A204.1 (cell line): ENCODE measurements around the gene RAD51B.
A peak's percentile ranks its signal among the peaks of the same experiment; 100 is the strongest.

Experiments used
- FAIRE-seq: peaks from 2 replicates; lab custom pipeline; 2012; peaks lifted over from hg19 to GRCh38; lab: Jason Lieb, UNC

RAD51B gene

DNA sequence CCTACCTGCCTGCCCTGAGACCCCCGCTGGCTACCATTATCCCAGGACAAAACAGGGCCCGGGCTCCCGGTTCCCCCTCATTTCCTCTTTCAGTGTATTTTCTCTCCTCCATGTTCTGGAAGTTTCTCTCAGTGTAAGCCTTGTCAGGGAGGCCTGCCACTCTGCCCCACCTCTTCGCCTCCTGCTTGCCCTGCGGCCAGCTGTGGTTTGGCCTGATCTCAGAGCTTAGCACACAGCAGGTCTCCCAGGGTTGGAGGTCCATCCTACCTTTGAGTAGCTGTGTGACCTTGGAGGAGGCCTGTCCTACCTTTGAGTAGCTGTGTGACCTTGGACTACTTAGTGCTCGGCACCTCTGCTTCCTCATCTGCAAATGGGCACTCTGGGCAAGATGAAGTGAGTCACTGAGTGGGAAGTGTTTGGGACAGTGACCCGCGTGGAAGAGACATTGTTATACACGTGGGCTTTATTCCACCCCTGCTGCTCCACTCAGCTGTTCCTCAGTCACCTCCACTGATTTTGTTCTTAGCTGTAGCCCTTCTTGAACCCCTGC is 760.6 kb downstream of the RAD51B start:
- FAIRE-seq = no peak

DNA sequence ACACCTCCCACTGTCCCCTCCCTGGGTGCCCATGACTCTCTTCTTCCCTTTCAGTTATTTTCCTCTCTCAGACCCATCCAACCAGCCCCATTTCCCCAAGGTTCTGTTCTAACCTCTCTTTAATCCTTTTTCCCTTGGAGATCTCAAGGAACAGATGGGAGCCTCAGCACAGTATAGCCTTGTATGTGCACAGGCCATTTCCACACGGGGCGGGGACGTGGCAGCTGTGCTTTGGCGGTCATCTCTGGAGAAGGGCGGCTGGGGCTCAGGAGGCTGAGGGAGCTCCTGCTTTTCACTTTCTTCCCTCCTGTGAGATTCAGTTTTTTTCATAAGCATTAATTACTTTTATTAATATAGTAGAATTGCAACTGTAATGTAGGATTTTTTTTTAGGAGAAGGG is 761.1 kb downstream of the RAD51B start:
- FAIRE-seq = no peak

GRCh38 chr14:68583548-68584280 is 764.1 kb downstream of the RAD51B start:
- no peak for FAIRE-seq

- no peak for FAIRE-seq
Observed at GRCh38 chr14:68584786-68585185, 765.2 kb downstream of the RAD51B start.

GRCh38 chr14:68585690-68586089 is 766.1 kb downstream of the RAD51B start:
- FAIRE-seq = no peak

DNA sequence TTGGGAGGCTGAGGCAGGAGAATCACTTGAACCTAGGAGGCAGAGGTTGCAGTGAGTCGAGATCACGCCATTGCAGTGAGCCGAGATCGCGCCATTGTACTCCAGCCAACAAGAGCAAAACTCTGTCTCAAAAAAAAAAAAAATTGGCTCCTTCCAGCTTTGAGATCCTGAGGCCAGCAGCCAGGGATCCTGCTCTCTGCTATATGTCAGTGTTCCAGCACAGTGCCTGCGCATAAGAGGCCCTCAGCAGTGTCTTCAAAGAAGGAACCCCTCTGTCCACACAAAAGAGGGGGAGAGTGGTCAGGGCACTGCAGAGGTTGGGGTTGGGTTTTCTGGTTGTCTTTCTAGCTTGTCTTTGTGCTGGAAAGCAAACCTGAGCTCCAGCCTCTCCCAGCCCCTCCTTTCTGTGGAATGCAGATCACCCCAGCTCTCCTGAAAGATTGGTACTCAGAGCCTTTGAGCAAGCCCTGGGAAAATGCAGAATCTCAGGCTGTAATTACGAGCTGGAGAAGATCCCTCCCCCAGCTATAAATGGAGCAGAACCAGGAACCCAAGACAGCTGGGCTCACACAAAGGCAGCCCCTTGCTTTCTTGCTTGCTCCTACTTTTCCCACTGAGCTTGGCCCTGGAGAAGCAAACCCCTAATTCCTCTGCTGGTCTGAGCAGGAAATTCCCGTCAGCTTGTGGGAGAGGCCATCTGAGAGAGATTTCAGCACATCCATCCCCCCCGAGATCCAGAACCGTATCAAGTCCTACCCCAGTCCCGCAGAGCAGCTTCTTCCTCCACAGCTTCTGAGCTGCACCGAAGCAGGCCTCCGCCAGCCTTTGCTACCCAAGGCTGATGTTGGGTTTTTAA is 767.5 kb downstream of the RAD51B start:
- no peak for FAIRE-seq

DNA sequence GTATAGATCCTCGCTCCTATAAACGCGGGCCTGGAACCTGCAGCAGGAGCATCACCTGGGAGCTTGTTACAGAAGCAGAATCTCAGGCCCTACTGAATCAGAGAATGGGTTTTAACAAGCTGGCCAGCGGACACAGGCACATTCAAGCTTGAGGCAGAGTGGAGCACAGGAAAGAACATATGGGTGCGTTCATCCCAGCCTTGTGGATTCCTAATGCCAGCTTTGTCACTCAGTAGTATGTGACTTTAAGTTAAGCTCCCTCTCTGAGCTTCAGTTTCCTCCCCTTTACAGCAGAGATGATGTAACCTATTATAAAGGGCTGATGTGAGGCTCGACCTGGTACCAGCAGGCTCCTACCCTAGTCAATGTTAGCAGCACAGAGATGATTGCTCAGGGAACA is 768.4 kb downstream of the RAD51B start:
- no peak for FAIRE-seq

- no peak for FAIRE-seq
Observed at GRCh38 chr14:68589447-68590200, 770.0 kb downstream of the RAD51B start.

- no peak for FAIRE-seq
Observed at GRCh38 chr14:68590201-68590522, 770.6 kb downstream of the RAD51B start.

DNA sequence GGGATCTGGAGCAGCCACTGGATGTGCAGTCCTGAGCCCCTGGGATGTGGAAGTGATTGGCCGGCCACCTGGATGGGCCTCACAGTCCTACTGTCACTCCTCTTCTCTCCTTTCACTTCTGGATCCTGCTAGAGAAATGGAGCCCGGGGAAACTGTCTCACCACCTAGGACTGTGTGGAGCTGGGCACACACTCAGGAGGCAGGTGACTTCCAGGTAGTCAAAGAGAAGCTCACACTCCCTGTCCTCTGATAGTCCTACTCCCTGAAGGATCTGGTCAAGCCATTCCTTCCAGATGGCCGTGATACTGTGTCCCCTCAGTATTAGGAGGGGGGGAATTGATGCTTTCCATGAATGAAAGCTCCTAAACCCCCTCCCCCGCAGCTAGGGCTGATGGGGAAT is 772.2 kb downstream of the RAD51B start:
- FAIRE-seq = no peak

DNA sequence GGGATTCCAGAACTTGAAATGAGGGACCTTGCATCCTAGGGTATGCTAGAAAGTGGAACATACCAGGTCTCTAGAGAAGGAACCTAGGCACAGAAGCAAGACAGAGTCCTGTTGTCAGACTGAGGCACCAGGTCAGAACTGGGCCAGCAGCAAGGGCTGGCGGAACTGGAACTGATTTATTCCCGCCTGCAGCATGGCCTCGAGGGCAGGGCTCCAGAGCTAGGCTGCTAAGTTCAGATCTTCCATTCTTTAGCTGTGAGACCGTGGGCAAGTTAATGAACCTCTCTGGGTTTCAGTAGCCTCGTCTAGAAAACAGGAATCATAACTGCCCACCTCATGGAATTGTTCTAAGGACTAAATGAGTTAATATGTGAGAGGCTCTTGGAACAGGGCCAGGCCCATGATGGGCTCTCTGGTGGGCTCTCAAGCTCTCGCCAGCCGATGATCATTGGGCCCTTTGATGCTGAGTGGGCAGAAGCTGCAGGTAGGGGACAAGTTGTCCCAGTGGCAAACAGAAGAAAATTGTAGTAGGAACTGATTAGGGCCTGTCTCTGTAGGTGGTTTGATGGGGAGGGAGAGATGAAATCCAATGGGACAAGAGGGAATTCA is 773.5 kb downstream of the RAD51B start:
- no peak for FAIRE-seq

DNA sequence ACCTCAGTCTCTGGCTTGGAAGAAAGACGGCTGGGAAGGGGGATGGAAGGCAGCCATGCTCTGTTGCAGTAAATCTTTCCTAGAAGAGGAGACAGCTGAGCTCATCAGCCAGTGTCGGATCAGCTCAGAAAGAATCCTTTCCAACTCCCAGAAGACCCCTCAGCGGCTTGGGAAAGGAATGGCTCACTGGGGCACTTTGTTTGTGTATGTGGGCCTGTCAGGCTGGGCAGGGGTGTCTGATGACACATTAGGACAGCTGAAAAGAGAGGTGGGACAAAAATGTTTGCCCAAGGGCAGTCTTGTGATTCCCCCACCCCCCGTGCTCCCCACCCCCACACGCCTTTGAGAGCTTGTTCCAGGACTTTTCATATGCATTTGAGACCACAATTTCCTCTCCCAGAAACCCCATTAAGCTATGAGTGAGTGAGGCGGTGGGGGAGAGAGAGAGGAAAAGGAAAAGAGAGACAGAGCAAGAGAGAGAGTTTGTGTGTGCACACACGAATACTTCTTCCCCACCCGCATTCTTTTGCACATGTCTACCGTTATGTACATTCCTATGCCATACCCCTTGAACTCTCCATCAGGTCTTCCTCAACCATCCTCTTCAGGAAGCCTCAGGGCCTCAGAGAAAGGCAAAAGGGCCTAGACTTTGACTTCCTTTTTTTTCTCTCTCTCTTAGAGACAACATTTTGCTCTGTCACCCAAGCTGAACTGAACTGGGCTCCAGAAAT is 774.4 kb downstream of the RAD51B start:
- no peak for FAIRE-seq

- FAIRE-seq = no peak
Observed at GRCh38 chr14:68594737-68595380, 775.3 kb downstream of the RAD51B start.

- no peak for FAIRE-seq
Observed at GRCh38 chr14:68596211-68596610, 776.6 kb downstream of the RAD51B start.

DNA sequence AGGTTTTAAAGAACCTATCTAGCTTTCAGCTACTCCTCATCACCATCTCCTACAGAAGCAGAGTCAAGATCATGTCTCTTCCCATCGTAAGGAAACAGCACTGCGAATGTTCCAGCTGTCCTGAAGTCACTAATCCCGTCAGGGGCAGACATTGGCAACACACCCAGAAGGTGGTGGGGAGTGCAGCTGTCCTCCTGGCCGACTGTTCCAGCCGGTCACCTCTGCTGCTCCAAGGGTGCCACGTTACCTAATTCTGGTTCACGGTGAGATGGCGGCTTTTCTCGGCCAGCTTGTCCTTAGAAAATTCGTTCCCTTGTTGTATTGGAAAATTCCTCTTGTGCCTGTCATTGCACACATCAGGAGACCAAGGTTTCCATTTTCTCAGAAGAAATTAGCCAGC is 777.1 kb downstream of the RAD51B start:
- no peak for FAIRE-seq

DNA sequence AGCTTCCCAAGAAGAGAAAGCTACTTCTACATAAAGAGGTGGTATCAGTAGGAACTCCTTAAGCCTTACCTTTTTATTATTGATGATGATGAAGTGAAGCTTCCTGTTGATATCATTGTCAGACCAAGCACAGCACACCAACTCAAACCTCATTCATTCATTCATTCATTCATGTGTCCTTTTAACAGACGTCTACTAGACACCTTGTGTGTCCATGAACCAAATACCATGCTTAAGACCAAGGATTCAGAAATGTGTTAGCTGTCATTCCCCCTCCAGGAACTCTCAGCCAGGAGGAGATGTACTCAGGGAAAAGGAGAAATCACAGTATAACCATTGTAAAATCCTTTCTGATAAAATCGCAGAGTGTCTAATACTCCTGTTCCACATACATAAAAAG is 778.5 kb downstream of the RAD51B start:
- no peak for FAIRE-seq

GRCh38 chr14:68598621-68599447 is 779.3 kb downstream of the RAD51B start:
- peak; percentile 95 for FAIRE-seq

DNA sequence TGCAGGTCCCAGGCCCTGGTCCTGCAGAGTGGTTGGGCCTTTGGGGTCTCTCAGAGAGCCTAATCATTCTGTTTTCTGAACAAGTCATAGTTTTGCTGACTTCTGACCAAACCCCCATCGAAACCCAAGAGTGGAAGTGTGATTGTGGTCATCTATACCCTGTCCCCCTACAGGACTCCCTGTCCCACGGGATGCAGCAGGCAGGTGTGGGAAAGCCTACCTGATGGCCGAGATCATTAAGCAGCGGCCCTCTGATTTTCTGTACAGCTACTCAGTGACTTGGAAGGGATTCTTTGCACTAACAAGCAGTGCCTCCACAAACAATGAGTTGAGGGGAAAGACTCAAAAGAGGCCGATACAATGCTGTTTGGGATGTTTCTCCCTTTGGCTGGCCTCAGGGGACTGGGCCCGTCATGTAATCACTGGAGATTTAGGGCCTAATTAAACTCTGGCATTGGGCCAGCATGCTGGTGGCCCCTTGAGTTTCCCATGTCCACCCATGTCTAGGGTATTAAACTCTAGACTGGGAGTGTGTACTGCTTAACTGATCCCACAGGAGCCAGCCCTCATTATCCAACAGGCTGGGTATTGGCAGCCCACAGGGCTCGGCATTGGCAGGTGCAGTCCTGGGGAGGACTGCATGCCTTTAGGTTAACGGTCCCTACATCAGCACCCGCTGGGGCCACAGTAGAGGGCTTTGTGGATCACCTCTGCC is 780.5 kb downstream of the RAD51B start:
- no peak for FAIRE-seq

DNA sequence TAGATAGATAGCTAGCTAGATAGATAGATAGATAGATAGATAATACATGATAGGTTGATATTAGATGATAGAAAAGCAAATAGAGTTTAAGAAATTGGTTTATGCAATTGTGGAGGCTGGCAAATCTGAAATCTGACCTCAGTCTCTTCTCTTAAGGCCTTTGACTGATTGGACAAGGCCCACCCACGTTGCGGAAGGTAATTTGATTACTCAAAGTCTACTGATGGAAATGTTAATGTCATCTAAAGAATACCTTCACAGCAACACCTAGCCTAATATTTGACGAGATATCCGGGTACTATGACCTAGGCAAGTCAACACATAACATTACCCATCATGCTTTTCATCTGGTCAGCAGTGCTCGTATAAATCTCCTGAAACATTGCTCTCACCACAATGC is 782.9 kb downstream of the RAD51B start:
- no peak for FAIRE-seq
